ENCODE measurements around the gene ESM1.

DNA sequence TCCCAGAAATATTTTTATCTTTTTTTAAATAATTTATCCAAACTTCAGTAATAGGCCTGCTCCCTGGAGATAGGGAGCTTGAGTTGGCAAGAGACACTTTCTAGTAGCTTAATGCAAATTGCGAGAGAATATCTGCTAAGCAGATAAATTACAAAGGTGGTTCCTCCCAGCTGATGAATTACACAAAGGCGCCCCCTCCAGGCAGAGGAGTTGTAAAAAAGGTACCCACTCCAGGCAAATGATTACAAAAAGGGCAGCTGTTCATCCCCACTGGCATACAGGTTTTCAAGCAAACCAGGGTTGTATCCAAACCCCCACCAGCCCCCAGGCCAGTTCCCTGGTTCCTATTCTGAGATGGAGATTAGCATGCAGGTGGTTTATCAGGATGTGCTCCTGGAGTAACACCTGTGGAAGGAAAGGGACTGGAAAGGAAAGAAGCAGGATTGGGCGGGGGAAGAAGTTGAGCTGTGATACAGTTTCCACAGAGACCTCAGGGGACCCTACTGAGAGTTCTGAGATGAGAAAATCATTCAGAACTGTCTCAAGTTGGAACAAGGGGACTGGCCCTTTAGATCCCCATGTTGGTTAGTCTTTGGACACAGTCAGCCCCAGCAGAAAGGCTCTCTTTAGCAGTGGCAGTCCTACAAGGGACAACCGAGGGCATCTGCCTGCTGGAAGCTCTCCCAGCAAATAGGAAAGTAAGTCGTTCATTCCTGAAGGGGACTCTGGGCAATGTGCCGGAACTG lies 25.5 kb downstream of the ESM1 start:
- TF ChIP-seq CTCF (IDR thresholded peaks at IDR 0.05): peak; percentile 50
- TF ChIP-seq, protein P1, sequence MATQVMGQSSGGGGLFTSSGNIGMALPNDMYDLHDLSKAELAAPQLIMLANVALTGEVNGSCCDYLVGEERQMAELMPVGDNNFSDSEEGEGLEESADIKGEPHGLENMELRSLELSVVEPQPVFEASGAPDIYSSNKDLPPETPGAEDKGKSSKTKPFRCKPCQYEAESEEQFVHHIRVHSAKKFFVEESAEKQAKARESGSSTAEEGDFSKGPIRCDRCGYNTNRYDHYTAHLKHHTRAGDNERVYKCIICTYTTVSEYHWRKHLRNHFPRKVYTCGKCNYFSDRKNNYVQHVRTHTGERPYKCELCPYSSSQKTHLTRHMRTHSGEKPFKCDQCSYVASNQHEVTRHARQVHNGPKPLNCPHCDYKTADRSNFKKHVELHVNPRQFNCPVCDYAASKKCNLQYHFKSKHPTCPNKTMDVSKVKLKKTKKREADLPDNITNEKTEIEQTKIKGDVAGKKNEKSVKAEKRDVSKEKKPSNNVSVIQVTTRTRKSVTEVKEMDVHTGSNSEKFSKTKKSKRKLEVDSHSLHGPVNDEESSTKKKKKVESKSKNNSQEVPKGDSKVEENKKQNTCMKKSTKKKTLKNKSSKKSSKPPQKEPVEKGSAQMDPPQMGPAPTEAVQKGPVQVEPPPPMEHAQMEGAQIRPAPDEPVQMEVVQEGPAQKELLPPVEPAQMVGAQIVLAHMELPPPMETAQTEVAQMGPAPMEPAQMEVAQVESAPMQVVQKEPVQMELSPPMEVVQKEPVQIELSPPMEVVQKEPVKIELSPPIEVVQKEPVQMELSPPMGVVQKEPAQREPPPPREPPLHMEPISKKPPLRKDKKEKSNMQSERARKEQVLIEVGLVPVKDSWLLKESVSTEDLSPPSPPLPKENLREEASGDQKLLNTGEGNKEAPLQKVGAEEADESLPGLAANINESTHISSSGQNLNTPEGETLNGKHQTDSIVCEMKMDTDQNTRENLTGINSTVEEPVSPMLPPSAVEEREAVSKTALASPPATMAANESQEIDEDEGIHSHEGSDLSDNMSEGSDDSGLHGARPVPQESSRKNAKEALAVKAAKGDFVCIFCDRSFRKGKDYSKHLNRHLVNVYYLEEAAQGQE (IDR thresholded peaks at IDR 0.05; ENCODE audit: insufficient read depth in 1 of 2, low read depth in 2 of 2, low read length in 1 of 2): no peak
- no peak for TF ChIP-seq POLR2AphosphoS5 (IDR thresholded peaks at IDR 0.05; ENCODE audit: low read depth, low read length)

Data from Panc1 (cell line).